Parathyroid adenoma (tissue), 2 donors: ENCODE measurements around the gene EXOSC5.

Experiments
- H2AFZ ChIP-seq: fragments of 300-600 bp; sonication (generic); one replicate; pipeline ENCODE4 v1.7.0; 2017; ENCODE audit warnings: antibody characterized with exemption, mild to moderate bottlenecking
- H3K27ac ChIP-seq: fragments of 300-600 bp; sonication (generic); one replicate; pipeline ENCODE4 v1.7.0; 2017
- H3K27me3 ChIP-seq: fragments of 300-600 bp; sonication (generic); one replicate; pipeline ENCODE4 v1.7.0; 2017; ENCODE audit warnings: low read length; ENCODE audit not compliant: control insufficient read depth, insufficient read depth
- H3K36me3 ChIP-seq: fragments of 300-600 bp; sonication (generic); one replicate; pipeline ENCODE4 v1.7.0; 2017; ENCODE audit warnings: low read length; ENCODE audit not compliant: control insufficient read depth, insufficient read depth
- H3K4me1 ChIP-seq: fragments of 300-600 bp; sonication (generic); one replicate; pipeline ENCODE4 v1.7.0; 2017; ENCODE audit warnings: control low read depth
- H3K4me2 ChIP-seq: fragments of 300-600 bp; sonication (generic); one replicate; pipeline ENCODE4 v1.7.0; 2017; ENCODE audit warnings: low read length
- H3K4me3 ChIP-seq: fragments of 300-600 bp; sonication (generic); one replicate; pipeline ENCODE4 v1.7.0; 2017; ENCODE audit warnings: low read depth, low read length
- H3K79me2 ChIP-seq: fragments of 300-600 bp; sonication (generic); one replicate; pipeline ENCODE4 v1.7.0; 2017; ENCODE audit warnings: control low read depth
- H3K9ac ChIP-seq: fragments of 300-600 bp; sonication (generic); one replicate; pipeline ENCODE4 v1.7.0; 2017; ENCODE audit warnings: mild to moderate bottlenecking
- H3K9me3 ChIP-seq: fragments of 300-600 bp; sonication (generic); one replicate; pipeline ENCODE4 v1.7.0; 2017; ENCODE audit warnings: low read length; ENCODE audit not compliant: control insufficient read depth
- CTCF ChIP-seq: fragments of 300-600 bp; sonication (generic); IDR thresholded peaks from one replicate; pipeline ENCODE4 v1.7.0; 2017; ENCODE audit warnings: antibody characterized with exemption, mild to moderate bottlenecking
- donor health status: primary hyperparathyroidism.

Gene EXOSC5

DNA sequence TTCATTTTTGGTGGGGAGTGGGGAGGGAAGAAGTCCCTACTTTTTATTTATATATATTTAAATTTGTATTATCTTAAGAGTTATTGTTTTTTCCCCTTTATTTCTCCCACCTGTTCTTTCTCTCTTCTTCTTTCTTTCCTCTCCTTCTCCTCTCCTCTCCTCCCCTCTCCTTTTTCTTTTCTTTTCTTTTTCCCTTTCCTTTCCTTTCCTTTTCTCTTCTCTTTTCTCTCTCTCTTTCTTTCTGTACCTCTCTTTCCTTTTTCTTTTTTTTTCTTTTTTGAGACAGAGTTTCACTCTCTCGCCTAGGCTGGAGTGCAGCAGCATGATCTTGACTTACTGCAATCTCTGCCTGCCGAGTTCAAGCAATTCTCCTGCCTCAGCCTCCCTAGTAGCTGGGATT lies 2.4 kb upstream of the EXOSC5 start:
- no peak overlapping the region for H3K9ac ChIP-seq
- no peaks in the 10 kb centered on the region for H3K36me3 ChIP-seq
- no peaks in the 10 kb centered on the region for H3K9me3 ChIP-seq
- H3K4me1 ChIP-seq, result peaks cover 19% of the 10 kb centered on the region
- H3K27me3 ChIP-seq, result no peaks in the 10 kb centered on the region
- peaks cover 32% of the 10 kb centered on the region for H3K79me2 ChIP-seq
- no peak overlapping the region for H3K27ac ChIP-seq
- no peak overlapping the region for H2AFZ ChIP-seq
- no peak for TF ChIP-seq CTCF
- no peak overlapping the region for H3K4me2 ChIP-seq
- H3K4me3 ChIP-seq, result no peak overlapping the region

DNA sequence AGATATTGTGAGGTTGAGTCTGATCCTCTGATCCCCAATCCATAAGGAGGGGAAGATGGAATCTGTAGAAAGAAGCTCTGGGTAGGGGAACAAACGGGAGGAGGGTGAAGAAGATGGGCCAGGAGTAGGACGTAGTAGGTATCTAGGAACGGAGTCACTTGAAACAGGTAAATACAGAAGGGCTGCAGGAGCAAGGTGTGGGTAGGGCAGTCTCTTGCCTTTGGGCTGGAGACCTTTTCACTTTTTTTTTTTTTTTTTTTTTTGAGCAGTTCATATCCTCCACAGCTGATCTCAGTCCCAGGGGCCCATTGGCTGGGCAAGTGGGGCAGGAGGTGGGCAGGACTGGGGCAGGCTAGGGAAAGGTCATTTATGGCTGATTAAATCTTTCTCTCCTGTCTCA lies 1.9 kb upstream of the EXOSC5 start:
- H3K4me1 ChIP-seq, result peaks cover 19% of the 10 kb centered on the region
- H3K79me2 ChIP-seq, result peaks cover 32% of the 10 kb centered on the region
- TF ChIP-seq CTCF, result no peak
- H3K27me3 ChIP-seq, result no peaks in the 10 kb centered on the region
- no peak overlapping the region for H2AFZ ChIP-seq
- H3K27ac ChIP-seq, result no peak overlapping the region
- no peak overlapping the region for H3K9ac ChIP-seq
- H3K36me3 ChIP-seq, result no peaks in the 10 kb centered on the region
- no peaks in the 10 kb centered on the region for H3K9me3 ChIP-seq
- peak overlapping the region; percentile 83 for H3K4me2 ChIP-seq
- peak overlapping the region; percentile 99 for H3K4me3 ChIP-seq

- Histone ChIP-seq H3K36me3 (no peaks in the 10 kb centered on the region), H3K27ac (no peak overlapping the region), H3K9me3 (no peaks in the 10 kb centered on the region), H2AFZ (no peak overlapping the region), H3K79me2 (peaks cover 32% of the 10 kb centered on the region), H3K4me1 (peaks cover 17% of the 10 kb centered on the region), H3K4me3 (peak overlapping the region; percentile 99), H3K4me2 (peak overlapping the region; percentile 83), H3K27me3 (no peaks in the 10 kb centered on the region), H3K9ac (peak overlapping the region; percentile 4)
- TF ChIP-seq CTCF, result no peak
Measured at GRCh38 chr19:41398598-41398997, 1.4 kb upstream of the EXOSC5 start.

DNA sequence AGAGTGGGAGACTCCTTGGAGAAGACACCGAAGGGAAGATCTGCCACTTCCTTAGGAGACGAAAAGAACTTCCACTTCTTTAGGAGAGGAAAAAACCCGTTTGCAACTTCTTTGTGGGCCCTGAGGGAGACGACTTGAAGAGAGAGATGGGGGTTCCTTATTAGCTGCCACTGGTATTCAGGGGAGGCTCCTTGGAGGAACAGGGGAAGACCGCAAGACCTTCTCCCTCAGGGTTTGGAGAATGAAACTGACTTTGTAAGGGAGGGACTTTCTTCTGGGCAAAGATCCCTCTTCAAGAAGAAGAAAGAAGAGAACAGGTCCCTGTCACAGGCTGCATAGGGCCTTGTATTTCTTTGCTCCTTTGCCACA lies 875 bp upstream of the EXOSC5 start:
- Histone ChIP-seq H3K9me3 (no peaks in the 10 kb centered on the region), H3K4me1 (peaks cover 16% of the 10 kb centered on the region)
- TF ChIP-seq CTCF, result no peak

DNA sequence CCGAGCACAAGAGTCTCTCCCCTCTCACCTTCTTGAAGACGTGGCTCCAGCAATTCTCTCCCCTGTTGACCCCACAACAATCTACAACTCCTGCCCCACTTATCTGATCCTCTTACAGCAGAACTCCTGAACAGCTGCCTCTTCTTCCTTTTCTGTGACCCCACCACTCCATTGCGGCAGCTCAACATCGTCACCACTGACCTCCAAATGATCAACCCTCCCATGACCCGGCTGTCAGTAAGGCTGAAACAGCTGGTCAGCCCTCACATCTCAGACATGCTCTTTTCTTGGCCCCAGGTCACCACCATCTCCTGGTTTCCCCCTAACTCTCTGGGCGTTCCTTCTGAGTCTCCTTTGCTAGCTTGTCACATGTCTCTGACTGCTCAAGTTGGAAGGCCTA lies 1.8 kb downstream of the EXOSC5 start:
- Histone ChIP-seq H3K4me2 (no peak overlapping the region), H3K27ac (no peak overlapping the region), H3K4me1 (peaks cover 8% of the 10 kb centered on the region), H3K9me3 (no peaks in the 10 kb centered on the region), H3K27me3 (no peaks in the 10 kb centered on the region), H3K79me2 (peaks cover 19% of the 10 kb centered on the region), H3K9ac (no peak overlapping the region), H2AFZ (no peak overlapping the region), H3K36me3 (no peaks in the 10 kb centered on the region), H3K4me3 (no peak overlapping the region)
- no peak for TF ChIP-seq CTCF

More for the DNA sequence above, 875 bp upstream of the EXOSC5 start:
- Histone ChIP-seq H3K27me3 (no peaks in the 10 kb centered on the region), H3K79me2 (peaks cover 32% of the 10 kb centered on the region), H3K4me3 (peak overlapping the region; percentile 99), H3K9ac (peak overlapping the region; percentile 62), H3K36me3 (no peaks in the 10 kb centered on the region), H3K4me2 (peak overlapping the region; percentile 83), H2AFZ (peak overlapping the region; percentile 90), H3K27ac (peak overlapping the region; percentile 94)
